Vagina (tissue), 2 donors: ENCODE results near the gene CPNE9.

Experiments
- POLR2A ChIP-seq, 2 donors: fragments of 450-650 bp; IDR thresholded peaks; one replicate each; pipeline ENCODE4 v1.6.1; 2017; ENCODE audit warnings: antibody characterized with exemption in 2 of 2, mild to moderate bottlenecking in 2 of 2, moderate library complexity in 2 of 2
- TF ChIP-seq, protein P1 (sequence below), 3 experiments: fragments of 450-650 bp in 2 of 3; fragments of 200-600 bp in 1 of 3; sonication (generic) in 1 of 3; IDR thresholded peaks; one replicate each; pipeline ENCODE4 v1.5.1; 2017 to 2019; ENCODE audit warnings: antibody characterized with exemption in 3 of 3, mild to moderate bottlenecking in 2 of 3, moderate library complexity in 2 of 3

DNA sequence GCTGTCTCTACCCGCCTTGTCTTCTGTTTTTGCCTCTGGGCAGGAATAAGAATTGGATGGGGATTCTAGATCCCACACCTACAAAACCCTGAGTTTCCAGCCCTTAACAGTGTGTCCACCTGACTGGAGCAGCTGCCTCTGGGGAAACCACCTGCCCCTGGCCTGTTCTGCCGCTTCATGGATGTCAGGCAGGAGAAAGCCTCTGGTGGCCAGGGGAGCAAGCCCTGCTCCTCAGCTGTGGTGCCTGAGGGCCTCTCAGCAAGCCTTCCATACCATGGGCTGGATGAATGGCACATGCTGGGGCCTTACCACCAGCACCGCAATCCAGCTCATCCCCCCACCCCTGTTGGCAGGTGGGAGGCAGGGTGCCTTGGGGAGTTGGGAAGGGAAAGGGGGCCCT lies 5.3 kb upstream of the CPNE9 start:
- TF ChIP-seq, protein P1, sequence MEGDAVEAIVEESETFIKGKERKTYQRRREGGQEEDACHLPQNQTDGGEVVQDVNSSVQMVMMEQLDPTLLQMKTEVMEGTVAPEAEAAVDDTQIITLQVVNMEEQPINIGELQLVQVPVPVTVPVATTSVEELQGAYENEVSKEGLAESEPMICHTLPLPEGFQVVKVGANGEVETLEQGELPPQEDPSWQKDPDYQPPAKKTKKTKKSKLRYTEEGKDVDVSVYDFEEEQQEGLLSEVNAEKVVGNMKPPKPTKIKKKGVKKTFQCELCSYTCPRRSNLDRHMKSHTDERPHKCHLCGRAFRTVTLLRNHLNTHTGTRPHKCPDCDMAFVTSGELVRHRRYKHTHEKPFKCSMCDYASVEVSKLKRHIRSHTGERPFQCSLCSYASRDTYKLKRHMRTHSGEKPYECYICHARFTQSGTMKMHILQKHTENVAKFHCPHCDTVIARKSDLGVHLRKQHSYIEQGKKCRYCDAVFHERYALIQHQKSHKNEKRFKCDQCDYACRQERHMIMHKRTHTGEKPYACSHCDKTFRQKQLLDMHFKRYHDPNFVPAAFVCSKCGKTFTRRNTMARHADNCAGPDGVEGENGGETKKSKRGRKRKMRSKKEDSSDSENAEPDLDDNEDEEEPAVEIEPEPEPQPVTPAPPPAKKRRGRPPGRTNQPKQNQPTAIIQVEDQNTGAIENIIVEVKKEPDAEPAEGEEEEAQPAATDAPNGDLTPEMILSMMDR (IDR thresholded peaks at IDR 0.05): no peak
- no peak for TF ChIP-seq POLR2A (IDR thresholded peaks at IDR 0.05)
